Glomerular visceral epithelial cell (primary cell): ENCODE measurements around the gene KRTAP10-3.
"Not testable (repeated sequence)": the region's sequence is repeated elsewhere in the genome, so short reads cannot be mapped to it uniquely, and the experiment has no call there.

Experiments used
- DNase-seq: peaks from one replicate; pipeline ENCODE4 v3.0.0-alpha.2; 2016; ENCODE audit errors: extremely low spot score

KRTAP10-3 gene

GRCh38 chr21:44558695-44559094 is at the start of gene KRTAP10-3:
Gene KRTAP10-3 (minus strand): TSS chr21:44558795. CDS start chr21:44558715, 80 bp downstream.
- DNase-seq, result no peak

DNA sequence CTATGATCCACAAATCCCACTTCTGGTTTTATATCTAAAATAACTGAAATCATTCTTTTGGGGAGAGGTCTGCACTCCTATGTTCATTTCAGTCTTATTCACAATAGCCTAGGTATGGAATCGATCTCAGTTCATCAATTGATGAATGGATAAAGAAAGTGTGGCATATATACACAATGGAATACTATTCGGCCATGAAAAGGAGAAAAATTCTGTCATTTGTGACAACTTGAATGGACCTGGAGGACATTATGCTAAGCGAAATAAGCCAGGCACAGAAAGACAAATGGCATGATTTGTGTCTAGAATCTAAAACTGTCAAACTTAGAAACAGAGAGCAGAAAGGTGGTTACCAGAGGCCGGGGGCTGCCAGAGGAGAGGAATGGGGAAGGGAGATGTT is 47.9 kb upstream of the KRTAP10-3 start:
- DNase-seq, result no peak

DNA sequence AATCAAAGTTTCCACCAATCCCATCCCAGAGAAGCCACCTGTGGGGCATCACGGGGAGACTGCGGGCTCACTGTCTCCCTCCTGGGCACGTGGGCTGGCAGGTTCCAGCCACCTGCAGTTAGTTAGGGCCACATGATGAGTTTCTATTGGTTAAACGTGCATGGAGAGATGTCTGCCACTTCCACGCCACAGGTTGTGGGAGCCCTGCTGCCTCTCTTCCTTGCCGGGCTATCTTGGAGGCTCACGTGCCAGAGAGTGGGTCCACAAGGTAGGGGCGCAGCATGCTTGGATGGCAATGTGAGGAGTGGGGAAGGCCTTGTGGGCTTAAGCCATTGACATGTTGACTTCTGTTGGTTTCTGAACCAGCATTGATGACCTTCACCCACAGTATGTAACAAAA is 45.3 kb upstream of the KRTAP10-3 start:
- DNase-seq, result no peak

GRCh38 chr21:44603109-44603875 is 44.7 kb upstream of the KRTAP10-3 start:
- DNase-seq, result no peak

GRCh38 chr21:44602463-44602850 is 43.9 kb upstream of the KRTAP10-3 start:
- no peak for DNase-seq

DNA sequence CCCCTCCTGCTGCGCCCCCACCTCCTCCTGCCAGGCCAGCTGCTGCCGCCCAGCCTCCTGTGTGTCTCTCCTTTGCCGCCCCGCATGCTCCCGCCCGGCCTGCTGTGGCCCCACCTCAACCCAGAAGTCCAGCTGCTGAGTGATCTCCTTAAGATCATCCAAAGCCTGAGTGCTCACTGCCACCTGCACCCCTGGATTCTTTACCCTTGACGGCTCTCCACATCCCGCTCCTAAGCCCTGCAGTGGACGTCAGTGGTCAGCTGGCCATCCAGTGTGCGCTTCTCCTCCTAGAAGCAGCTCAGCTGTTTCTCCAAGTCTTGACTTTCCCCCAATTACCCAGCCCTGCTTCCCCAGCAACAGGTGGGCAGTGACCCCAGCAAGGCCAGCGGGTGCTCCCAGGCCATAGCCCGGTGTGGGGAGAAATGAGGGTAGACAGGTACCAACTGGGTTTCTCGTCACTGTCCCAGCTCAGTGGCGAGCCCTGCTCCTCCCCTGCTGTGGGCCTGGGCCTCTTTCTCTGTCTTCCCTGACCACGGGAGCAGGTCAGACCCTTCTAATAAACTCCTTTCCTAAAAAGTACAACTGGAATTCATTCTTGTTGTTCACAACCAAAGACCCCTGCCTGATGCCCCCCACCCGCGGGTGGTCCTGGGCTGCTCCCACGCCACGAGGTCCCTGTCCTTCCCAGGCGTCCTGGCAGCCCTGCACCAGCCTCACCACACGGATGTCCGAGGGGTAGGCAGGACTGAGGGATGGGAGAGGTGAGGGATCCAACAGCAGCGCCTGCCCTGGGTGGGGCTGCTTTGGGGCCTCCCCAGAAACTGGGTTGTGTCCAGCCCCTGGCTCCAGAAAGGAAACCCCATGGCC is 43.2 kb upstream of the KRTAP10-3 start:
- DNase-seq, result no peak

GRCh38 chr21:44601091-44601490 is 42.5 kb upstream of the KRTAP10-3 start:
- DNase-seq, result not testable (repeated sequence)

DNA sequence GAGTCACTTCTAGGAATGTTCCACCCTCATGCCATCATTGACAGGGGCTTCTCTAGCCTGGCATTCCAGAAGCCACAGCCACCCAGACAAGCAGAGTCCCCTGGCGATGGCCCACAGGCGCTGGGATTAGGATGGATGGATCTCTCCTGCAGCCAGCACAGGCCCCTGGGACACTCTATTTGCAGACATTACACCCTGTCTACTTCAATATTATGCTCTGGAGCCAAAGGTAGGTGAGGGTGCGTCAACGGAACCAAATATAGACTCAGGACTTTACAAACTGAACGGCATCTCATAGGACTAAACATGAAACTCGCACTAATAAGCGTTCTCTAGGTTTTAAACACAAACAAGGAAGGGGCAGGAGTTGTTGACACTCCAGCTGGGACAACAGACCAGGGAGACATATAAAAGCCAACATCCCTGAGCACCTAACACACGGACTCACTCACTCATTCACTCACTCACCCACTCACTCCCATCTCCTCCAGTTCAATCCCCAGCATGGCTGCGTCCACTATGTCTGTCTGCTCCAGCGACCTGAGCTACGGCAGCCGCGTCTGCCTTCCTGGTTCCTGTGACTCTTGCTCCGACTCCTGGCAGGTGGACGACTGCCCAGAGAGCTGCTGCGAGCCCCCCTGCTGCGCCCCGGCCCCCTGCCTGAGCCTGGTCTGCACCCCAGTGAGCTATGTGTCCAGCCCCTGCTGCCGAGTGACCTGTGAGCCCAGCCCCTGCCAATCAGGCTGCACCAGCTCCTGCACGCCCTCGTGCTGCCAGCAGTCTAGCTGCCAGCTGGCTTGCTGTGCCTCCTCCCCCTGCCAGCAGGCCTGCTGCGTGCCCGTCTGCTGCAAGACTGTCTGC is 41.8 kb upstream of the KRTAP10-3 start, which contains the start of gene KRTAP10-7:
Gene KRTAP10-7, plus strand, starts transcription at position 480 of the 861 bp plus-strand sequence. Its CDS starts 25 bp downstream, at position 505.
- DNase-seq, result not testable (repeated sequence)

GRCh38 chr21:44599264-44600029 is 40.9 kb upstream of the KRTAP10-3 start:
- no peak for DNase-seq

DNA sequence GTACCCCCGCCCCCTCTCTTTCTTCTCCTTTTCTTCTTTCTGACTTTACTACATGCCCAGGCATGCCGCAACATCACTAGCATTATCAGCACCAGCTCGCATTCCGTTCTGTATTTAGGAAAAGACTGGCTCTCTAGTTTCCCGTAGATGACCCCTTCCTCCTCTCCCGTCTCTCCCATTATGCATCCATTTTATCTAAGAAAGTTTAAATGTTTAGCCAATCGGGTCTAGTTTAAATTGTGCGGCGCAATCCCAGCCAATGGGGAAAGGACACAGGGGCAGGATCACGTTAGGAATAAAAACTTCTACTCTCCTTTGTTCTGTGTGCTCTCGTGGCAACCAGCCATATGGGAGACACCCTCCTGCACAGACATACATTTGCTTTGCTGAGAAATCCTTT is 39.5 kb upstream of the KRTAP10-3 start:
- no peak for DNase-seq

- DNase-seq, result peak; percentile 15
These were observed 37.6 kb upstream of the KRTAP10-3 start for GRCh38 chr21:44596068-44596725.

GRCh38 chr21:44595524-44595923 is 36.9 kb upstream of the KRTAP10-3 start:
- DNase-seq, result no peak

GRCh38 chr21:44594406-44594916 is 35.9 kb upstream of the KRTAP10-3 start:
- DNase-seq, result no peak

- DNase-seq, result no peak
These were observed 35.2 kb upstream of the KRTAP10-3 start for GRCh38 chr21:44593598-44594405.

GRCh38 chr21:44592446-44593311 is 34.1 kb upstream of the KRTAP10-3 start, which contains the start of gene KRTAP10-6:
Gene KRTAP10-6 (minus strand): TSS chr21:44592505. CDS start chr21:44592484, 21 bp downstream.
- DNase-seq, result no peak

DNA sequence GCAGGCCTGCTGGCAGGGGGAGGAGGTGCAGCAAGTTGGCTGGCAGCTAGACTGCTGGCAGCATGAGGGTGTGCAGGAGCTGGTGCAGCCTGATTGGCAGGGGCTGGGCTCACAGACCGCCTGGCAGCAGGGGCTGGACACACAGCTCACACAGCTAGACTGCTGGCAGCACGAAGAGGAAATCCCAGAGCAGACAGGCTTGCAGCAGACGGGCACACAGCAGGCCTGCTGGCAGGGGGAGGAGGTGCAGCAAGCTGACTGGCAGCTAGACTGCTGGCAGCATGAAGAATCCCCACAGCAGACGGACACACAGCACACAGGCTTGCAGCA is 33.2 kb upstream of the KRTAP10-3 start:
- not testable (repeated sequence) for DNase-seq

DNA sequence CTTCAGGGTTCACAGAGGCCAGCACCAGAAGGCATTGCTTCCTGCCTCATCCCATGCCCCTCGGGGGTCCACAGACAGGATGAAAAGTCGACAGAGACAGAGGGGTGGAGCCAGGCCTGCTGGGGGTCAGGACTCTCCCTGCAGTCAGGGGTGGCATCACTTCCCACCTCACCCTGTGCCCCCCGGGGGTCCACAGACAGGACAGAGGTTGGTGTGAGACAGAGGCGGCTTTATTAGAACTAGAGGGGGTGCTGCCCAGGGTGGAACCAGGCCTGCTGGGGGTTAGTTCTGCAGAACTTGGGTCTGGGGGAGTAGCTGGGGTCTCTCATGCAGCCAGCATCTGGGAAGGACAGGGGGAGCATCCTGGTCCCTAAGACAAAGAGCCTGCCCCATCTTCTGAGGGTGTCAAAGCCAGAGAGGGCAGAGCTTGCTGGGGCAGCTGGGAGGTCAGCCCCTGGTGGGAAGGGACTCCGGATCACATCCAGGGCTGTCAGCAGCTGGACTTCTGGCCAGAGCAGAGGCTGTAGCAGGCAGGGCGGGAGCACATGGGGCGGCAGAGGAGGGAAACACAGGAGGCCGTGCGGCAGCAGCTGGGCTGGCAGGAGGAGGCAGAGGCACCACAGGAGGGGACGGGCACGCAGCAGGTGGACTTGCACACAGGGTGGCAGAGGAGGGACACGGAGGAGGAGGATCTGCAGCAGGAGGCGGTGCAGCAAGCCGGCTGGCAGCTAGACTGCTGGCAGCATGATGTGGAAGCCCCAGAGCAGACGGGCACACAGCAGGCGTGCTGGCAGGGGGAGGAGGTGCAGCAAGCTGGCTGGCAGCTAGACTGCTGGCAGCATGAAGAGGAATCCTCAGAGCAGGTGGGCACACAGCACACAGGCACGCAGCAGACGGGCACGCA is 32.6 kb upstream of the KRTAP10-3 start:
- DNase-seq, result not testable (repeated sequence)
